Measurements from ENCODE around the gene HEATR9. TPM values are rescaled to one million over a fixed set of nuclear protein-coding genes. Genes with fewer than 3 reads are reported as not detected.
A peak's percentile ranks its signal among the peaks of the same experiment; 100 is the strongest.

The HEATR9 gene
- total RNA-seq, 1 donor from 2014 or later = not detected

- Histone ChIP-seq H3K4me1 (no peaks in the 10 kb centered on the region), H3K27ac (no peak overlapping the region), H3K4me3 (no peak overlapping the region), H3K27me3 (no peaks in the 10 kb centered on the region), H3K36me3 (no peaks in the 10 kb centered on the region), H3K9me3 (no peaks in the 10 kb centered on the region)
- TF ChIP-seq POLR2AphosphoS5 (IDR thresholded peaks at IDR 0.05; ENCODE audit: insufficient read depth in 1 of 2, low read depth in 1 of 2) = no peak
- no peak for TF ChIP-seq POLR2A (IDR thresholded peaks at IDR 0.05)
- TF ChIP-seq CTCF (IDR thresholded peaks at IDR 0.05) = no peak
- intact Hi-C loops (cut with DNase I) = no loop called here
- no peak for DNase-seq (ENCODE audit: extremely low spot score in 2 of 2)
These were observed 21.4 kb upstream of the HEATR9 start for GRCh38 chr17:35889818-35890773.

- TF ChIP-seq POLR2A (IDR thresholded peaks at IDR 0.05) = no peak
- TF ChIP-seq CTCF (IDR thresholded peaks at IDR 0.05) = no peak
- TF ChIP-seq POLR2AphosphoS5 (IDR thresholded peaks at IDR 0.05; ENCODE audit: insufficient read depth in 1 of 2, low read depth in 1 of 2) = no peak
- H3K27me3 ChIP-seq = no peaks in the 10 kb centered on the region
- no peaks in the 10 kb centered on the region for H3K4me1 ChIP-seq
- H3K4me3 ChIP-seq = no peak overlapping the region
- no peaks in the 10 kb centered on the region for H3K36me3 ChIP-seq
- DNase-seq (ENCODE audit: extremely low spot score in 2 of 2) = no peak
- H3K9me3 ChIP-seq = no peaks in the 10 kb centered on the region
- intact Hi-C loops (cut with DNase I) = no loop called here
- H3K27ac ChIP-seq = no peak overlapping the region
These were observed 20.6 kb upstream of the HEATR9 start for GRCh38 chr17:35889241-35889640.

- intact Hi-C loops (cut with DNase I) = no loop called here
- no peaks in the 10 kb centered on the region for H3K9me3 ChIP-seq
- H3K36me3 ChIP-seq = no peaks in the 10 kb centered on the region
- no peak for DNase-seq (ENCODE audit: extremely low spot score in 2 of 2)
- no peaks in the 10 kb centered on the region for H3K4me1 ChIP-seq
- peak within 1 kb of the TSS in 1 of 2 donors; percentile 4 for H3K4me3 ChIP-seq
- no peak for TF ChIP-seq POLR2A (IDR thresholded peaks at IDR 0.05)
- TF ChIP-seq POLR2AphosphoS5 (IDR thresholded peaks at IDR 0.05; ENCODE audit: insufficient read depth in 1 of 2, low read depth in 1 of 2) = peak in 1 of 2 donors; percentile 41
- no peaks in the 10 kb centered on the region for H3K27me3 ChIP-seq
- no peak within 1 kb of the TSS for H3K27ac ChIP-seq
These were observed 11.3 kb upstream of the HEATR9 start, which contains the start of gene CCL5 for GRCh38 chr17:35879773-35880654. Gene CCL5, minus strand, starts transcription at chr17:35880360.

GRCh38 chr17:35878361-35878760 lies 9.7 kb upstream of the HEATR9 start:
- Histone ChIP-seq H3K36me3 (no peaks in the 10 kb centered on the region), H3K4me3 (no peak overlapping the region), H3K9me3 (no peaks in the 10 kb centered on the region), H3K27me3 (no peaks in the 10 kb centered on the region), H3K27ac (no peak overlapping the region), H3K4me1 (no peaks in the 10 kb centered on the region)
- intact Hi-C loops (cut with DNase I) = no loop called here
- DNase-seq (ENCODE audit: extremely low spot score in 2 of 2) = no peak
- TF ChIP-seq POLR2AphosphoS5 (IDR thresholded peaks at IDR 0.05; ENCODE audit: insufficient read depth in 1 of 2, low read depth in 1 of 2) = no peak
- no peak for TF ChIP-seq POLR2A (IDR thresholded peaks at IDR 0.05)
- TF ChIP-seq CTCF (IDR thresholded peaks at IDR 0.05) = no peak

GRCh38 chr17:35877345-35878029 lies 8.8 kb upstream of the HEATR9 start:
- TF ChIP-seq CTCF (IDR thresholded peaks at IDR 0.05) (no peak), POLR2AphosphoS5 (IDR thresholded peaks at IDR 0.05; ENCODE audit: insufficient read depth in 1 of 2, low read depth in 1 of 2) (no peak), POLR2A (IDR thresholded peaks at IDR 0.05) (no peak)
- intact Hi-C loops (cut with DNase I) = no loop called here
- no peaks in the 10 kb centered on the region for H3K9me3 ChIP-seq
- no peaks in the 10 kb centered on the region for H3K4me1 ChIP-seq
- H3K36me3 ChIP-seq = no peaks in the 10 kb centered on the region
- H3K27ac ChIP-seq = no peak overlapping the region
- no peaks in the 10 kb centered on the region for H3K27me3 ChIP-seq
- no peak for DNase-seq (ENCODE audit: extremely low spot score in 2 of 2)
- H3K4me3 ChIP-seq = no peak overlapping the region
